HepG2 (cell line): ENCODE results near the gene SYNGR2. TPM values are rescaled to one million over a fixed set of nuclear protein-coding genes. Genes with fewer than 3 reads are reported as not detected.
A peak's percentile ranks its signal among the peaks of the same experiment; 100 is the strongest.

ENCODE experiments used
- ARID3A ChIP-seq: IDR thresholded peaks from 2 replicates; pipeline ENCODE4 v1.6.1; 2012; ENCODE audit warnings: low read depth, low read length, improper control_type of control experiment
- ARNTL ChIP-seq: sonication (generic); formaldehyde crosslinking; IDR thresholded peaks from 2 replicates; pipeline ENCODE4 v1.4.0; 2020; ENCODE audit warnings: mild to moderate bottlenecking, missing genetic modification reagents
- ATF4 ChIP-seq, 2 experiments: fragments of 450-650 bp in 1 of 2; sonication (generic) in 1 of 2; formaldehyde crosslinking; IDR thresholded peaks; 2 replicates each; pipeline versions ENCODE4 v1.5.0 to v1.8.0; 2020 to 2022; ENCODE audit warnings: mild to moderate bottlenecking in 1 of 2, missing genetic modification reagents in 1 of 2
- ATF7-NPFF ChIP-seq: sonication (generic); formaldehyde crosslinking; IDR thresholded peaks from 2 replicates; pipeline ENCODE4 v1.8.1; 2023; ENCODE audit warnings: mild to moderate bottlenecking, low read depth, missing genetic modification reagents, moderate library complexity
- GRHL1 ChIP-seq: sonication (generic); formaldehyde crosslinking; conservative IDR thresholded peaks from 2 replicates; pipeline ENCODE4 v1.8.0; 2022; ENCODE audit warnings: missing genetic modification reagents
- HOXA5 ChIP-seq: sonication (generic); formaldehyde crosslinking; IDR thresholded peaks from 2 replicates; pipeline ENCODE4 v1.4.0; 2020; ENCODE audit warnings: missing genetic modification reagents
- IKZF4 ChIP-seq: sonication (generic); formaldehyde crosslinking; IDR thresholded peaks from 2 replicates; pipeline ENCODE4 v1.5.1; 2020; ENCODE audit warnings: borderline replicate concordance, mild to moderate bottlenecking, low read depth, missing genetic modification reagents; ENCODE audit errors: not compliant biosample characterization
- MLLT10 ChIP-seq: sonication (generic); formaldehyde crosslinking; IDR thresholded peaks from 2 replicates; pipeline ENCODE4 v1.4.0; 2020; ENCODE audit warnings: missing genetic modification reagents
- NFIB ChIP-seq: sonication (generic); formaldehyde crosslinking; IDR thresholded peaks from 2 replicates; pipeline ENCODE4 v1.9.0; 2021; ENCODE audit warnings: missing genetic modification reagents, mild to moderate bottlenecking, borderline replicate concordance
- ONECUT2 ChIP-seq: sonication (generic); formaldehyde crosslinking; IDR thresholded peaks from 2 replicates; pipeline ENCODE4 v1.4.0; 2020; ENCODE audit warnings: missing genetic modification reagents
- PHF8 ChIP-seq: sonication (generic); formaldehyde crosslinking; IDR thresholded peaks from 2 replicates; pipeline ENCODE4 v1.5.0; 2020; ENCODE audit warnings: missing genetic modification reagents
- PLSCR1 ChIP-seq: sonication (generic); formaldehyde crosslinking; IDR thresholded peaks from 2 replicates; pipeline ENCODE4 v1.5.0; 2020; ENCODE audit warnings: missing genetic modification reagents, mild to moderate bottlenecking, borderline replicate concordance
- RARG ChIP-seq: sonication (generic); formaldehyde crosslinking; IDR thresholded peaks from 2 replicates; pipeline ENCODE4 v1.4.0; 2020; ENCODE audit warnings: low read depth, mild to moderate bottlenecking, missing genetic modification reagents
- RXRA ChIP-seq: sonication (generic); formaldehyde crosslinking; IDR thresholded peaks from 2 replicates; pipeline ENCODE4 v1.5.1; 2020; ENCODE audit warnings: missing genetic modification reagents
- TAF15 ChIP-seq: fragments of 200-400 bp; formaldehyde crosslinking; IDR thresholded peaks from one replicate; pipeline ENCODE4 v1.6.1; 2018; ENCODE audit warnings: mild to moderate bottlenecking, low read depth, low read length; ENCODE audit not compliant: poor library complexity, severe bottlenecking
- TMF1 ChIP-seq: sonication (generic); formaldehyde crosslinking; IDR thresholded peaks from 2 replicates; pipeline ENCODE4 v1.8.1; 2022; ENCODE audit warnings: low read depth, missing genetic modification reagents
- ZNF468 ChIP-seq: sonication (generic); formaldehyde crosslinking; IDR thresholded peaks from 2 replicates; pipeline ENCODE4 v1.8.0; 2022; ENCODE audit warnings: mild to moderate bottlenecking, moderate library complexity, missing genetic modification reagents
- ZNF577 ChIP-seq: sonication (generic); formaldehyde crosslinking; IDR thresholded peaks from 2 replicates; pipeline ENCODE4 v1.4.0; 2020; ENCODE audit warnings: mild to moderate bottlenecking, low read depth, missing genetic modification reagents, borderline replicate concordance
- ZNF766 ChIP-seq: sonication (generic); formaldehyde crosslinking; IDR thresholded peaks from 2 replicates; pipeline ENCODE4 v1.5.0; 2020; ENCODE audit warnings: missing genetic modification reagents, borderline replicate concordance
- ZNF768 ChIP-seq: sonication (generic); formaldehyde crosslinking; IDR thresholded peaks from 2 replicates; pipeline ENCODE4 v1.4.0; 2020; ENCODE audit warnings: missing genetic modification reagents
- ZNF850 ChIP-seq: sonication (generic); formaldehyde crosslinking; conservative IDR thresholded peaks from 2 replicates; pipeline ENCODE4 v1.9.0; 2021; ENCODE audit warnings: mild to moderate bottlenecking, missing genetic modification reagents
- ZSCAN29 ChIP-seq: sonication (generic); formaldehyde crosslinking; conservative IDR thresholded peaks from 2 replicates; pipeline ENCODE4 v1.4.0; 2020; ENCODE audit warnings: mild to moderate bottlenecking, missing genetic modification reagents
- ZSCAN5A ChIP-seq: sonication (generic); formaldehyde crosslinking; IDR thresholded peaks from 2 replicates; pipeline ENCODE4 v1.8.0; 2022; ENCODE audit warnings: mild to moderate bottlenecking, missing genetic modification reagents, borderline replicate concordance
- polyA plus RNA-seq, 8 experiments: library from polyadenylated mRNA; depleted of rRNA in 3 of 8; stranded (reverse) in 7 of 8; unstranded in 1 of 8; fragments of >200 nt; fragmentation: Illumina TruSeq in 4 of 8; extraction: Trizol in 4 of 8; gene quantifications; 2 replicates each; pipeline versions ENCODE4 v1.2.1 to v1.2.3, GENCODE V29; 2011 to 2016; ENCODE audit warnings: low read depth in 4 of 8, missing spikeins in 1 of 8, mixed read lengths in 1 of 8; ENCODE audit not compliant: insufficient read depth in 1 of 8
- total RNA-seq, 5 experiments: library from RNA; depleted of rRNA; stranded (reverse); fragments of >200 nt; fragmentation: Illumina TruSeq; extraction: Trizol; gene quantifications; 2 replicates each; pipeline ENCODE4 v1.2.3, GENCODE V29; 2016; ENCODE audit warnings: low read depth in 1 of 5

SYNGR2 gene
- total and polyA plus RNA-seq, 2 of the 13 experiments (the other 11 are each of a cell fraction or from before 2014, with no cell fraction given): 46.7 to 170 TPM

- peak; percentile 98 for TF ChIP-seq RXRA
- peak; percentile 74 for TF ChIP-seq PHF8 (CRISPR knock-in tag)
- peak; percentile 87 for TF ChIP-seq ARNTL (CRISPR knock-in tag)
- TF ChIP-seq IKZF4 (CRISPR knock-in tag): no peak
- TF ChIP-seq NFIB (CRISPR knock-in tag): no peak
- TF ChIP-seq ATF7-NPFF (CRISPR knock-in tag): no peak; the same call in 1 of the 2 replicates
- TF ChIP-seq TMF1 (CRISPR knock-in tag): peak; percentile 31; the same call in 1 of the 2 replicates
- TF ChIP-seq ZNF768 (CRISPR knock-in tag): 0 out of 2 replicates have a peak, but pooled peaks have one; percentile 40
- peak; percentile 90 for TF ChIP-seq TAF15
- no peak for TF ChIP-seq ZNF577 (CRISPR knock-in tag)
- no peak for TF ChIP-seq ONECUT2 (CRISPR knock-in tag)
- no peak for TF ChIP-seq MLLT10
- TF ChIP-seq ZSCAN5A (CRISPR knock-in tag): 0 out of 2 replicates have a peak, but pooled peaks have one; percentile 57
- TF ChIP-seq HOXA5 (CRISPR knock-in tag): no peak; the same call in 1 of the 2 replicates
- no peak for TF ChIP-seq RARG (CRISPR knock-in tag)
- no peak for TF ChIP-seq PLSCR1 (CRISPR knock-in tag)
- TF ChIP-seq ZSCAN29 (CRISPR knock-in tag): peak; percentile 38; the same call in 1 of the 2 replicates
- TF ChIP-seq ARID3A: no peak
- no peak for TF ChIP-seq ZNF850 (CRISPR knock-in tag)
- TF ChIP-seq ZNF468 (CRISPR knock-in tag): no peak
- no peak for TF ChIP-seq ATF4 (CRISPR knock-in tag; IDR thresholded peaks at IDR 0.05)
- TF ChIP-seq GRHL1 (CRISPR knock-in tag): no peak
- TF ChIP-seq ZNF766 (CRISPR knock-in tag): 0 out of 2 replicates have a peak, but pooled peaks have one; percentile 2
Observed at GRCh38 chr17:78127239-78127887, 41.0 kb upstream of the SYNGR2 start (continued).
